Activated naive CD8-positive, alpha-beta T cell (primary cell): ENCODE measurements around the gene GATAD2B.
"Not testable (repeated sequence)": the region's sequence is repeated elsewhere in the genome, so short reads cannot be mapped to it uniquely, and the experiment has no call there.

Experiments used
- H3K27ac Mint-ChIP-seq: one replicate; pipeline ENCODE4 v1.8.0; 2021; ENCODE audit warnings: mixed read lengths
- H3K27me3 Mint-ChIP-seq: one replicate; pipeline ENCODE4 v1.8.0; 2021; ENCODE audit warnings: mixed read lengths
- H3K36me3 Mint-ChIP-seq: one replicate; pipeline ENCODE4 v1.8.0; 2021; ENCODE audit warnings: mixed read lengths
- H3K4me1 Mint-ChIP-seq: one replicate; pipeline ENCODE4 v1.8.0; 2021; ENCODE audit warnings: low read depth, mixed read lengths
- H3K4me3 Mint-ChIP-seq: one replicate; pipeline ENCODE4 v1.8.0; 2021; ENCODE audit warnings: mild to moderate bottlenecking, mixed read lengths
- H3K9me3 Mint-ChIP-seq: one replicate; pipeline ENCODE4 v1.8.0; 2021; ENCODE audit warnings: low read depth, mixed read lengths

Gene GATAD2B

GRCh38 chr1:153774780-153775457, 147.9 kb downstream of the GATAD2B start, which contains the start of gene SLC27A3:
SLC27A3 (plus strand) TSS chr1:153775407; CDS start chr1:153775498, 91 bp downstream.
- no peak within 1 kb of the TSS for H3K27ac Mint-ChIP-seq
- H3K9me3 Mint-ChIP-seq = no peaks in the 10 kb centered on the region
- H3K4me3 Mint-ChIP-seq = peak within 1 kb of the TSS; percentile 84
- peaks cover 21% of the 10 kb centered on the region for H3K4me1 Mint-ChIP-seq
- H3K27me3 Mint-ChIP-seq = no peaks in the 10 kb centered on the region
- no peaks in the 10 kb centered on the region for H3K36me3 Mint-ChIP-seq

GRCh38 chr1:153774026-153774595, 148.7 kb downstream of the GATAD2B start:
- H3K4me3 Mint-ChIP-seq = peak overlapping the region; percentile 84
- no peaks in the 10 kb centered on the region for H3K36me3 Mint-ChIP-seq
- H3K27ac Mint-ChIP-seq = no peak overlapping the region
- H3K27me3 Mint-ChIP-seq = no peaks in the 10 kb centered on the region
- H3K4me1 Mint-ChIP-seq = peaks cover 21% of the 10 kb centered on the region
- no peaks in the 10 kb centered on the region for H3K9me3 Mint-ChIP-seq

GRCh38 chr1:153773096-153773921, 149.5 kb downstream of the GATAD2B start:
- H3K27ac Mint-ChIP-seq = no peak overlapping the region

GRCh38 chr1:153771841-153772593, 150.8 kb downstream of the GATAD2B start:
- Mint-ChIP-seq H3K27ac (no peak overlapping the region), H3K27me3 (no peaks in the 10 kb centered on the region), H3K4me1 (peaks cover 19% of the 10 kb centered on the region), H3K9me3 (no peaks in the 10 kb centered on the region), H3K4me3 (no peak overlapping the region), H3K36me3 (peaks cover 4% of the 10 kb centered on the region)

More at GRCh38 chr1:153773096-153773921, 149.5 kb downstream of the GATAD2B start:
- Mint-ChIP-seq H3K4me1 (peaks cover 21% of the 10 kb centered on the region), H3K4me3 (peak overlapping the region; percentile 27), H3K27me3 (no peaks in the 10 kb centered on the region), H3K9me3 (no peaks in the 10 kb centered on the region), H3K36me3 (no peaks in the 10 kb centered on the region)

- peaks cover 4% of the 10 kb centered on the region for H3K36me3 Mint-ChIP-seq
- H3K4me1 Mint-ChIP-seq = peaks cover 14% of the 10 kb centered on the region
- no peak overlapping the region for H3K27ac Mint-ChIP-seq
- no peaks in the 10 kb centered on the region for H3K9me3 Mint-ChIP-seq
- no peaks in the 10 kb centered on the region for H3K27me3 Mint-ChIP-seq
- no peak overlapping the region for H3K4me3 Mint-ChIP-seq
Observed at GRCh38 chr1:153771261-153771660, 151.5 kb downstream of the GATAD2B start.

- Mint-ChIP-seq H3K4me1 (peaks cover 14% of the 10 kb centered on the region), H3K4me3 (no peak overlapping the region), H3K9me3 (no peaks in the 10 kb centered on the region), H3K27ac (no peak overlapping the region), H3K27me3 (no peaks in the 10 kb centered on the region), H3K36me3 (peaks cover 4% of the 10 kb centered on the region)
Observed at GRCh38 chr1:153770797-153771196, 152.0 kb downstream of the GATAD2B start.

GRCh38 chr1:153769221-153769620, 153.6 kb downstream of the GATAD2B start:
- no peak overlapping the region for H3K4me3 Mint-ChIP-seq
- H3K27me3 Mint-ChIP-seq = no peaks in the 10 kb centered on the region
- H3K4me1 Mint-ChIP-seq = peaks cover 9% of the 10 kb centered on the region
- peaks cover 4% of the 10 kb centered on the region for H3K36me3 Mint-ChIP-seq
- H3K9me3 Mint-ChIP-seq = no peaks in the 10 kb centered on the region
- no peak overlapping the region for H3K27ac Mint-ChIP-seq

GRCh38 chr1:153768316-153769181, 154.2 kb downstream of the GATAD2B start:
- H3K4me1 Mint-ChIP-seq = peaks cover 2% of the 10 kb centered on the region
- no peaks in the 10 kb centered on the region for H3K27me3 Mint-ChIP-seq
- H3K4me3 Mint-ChIP-seq = no peak overlapping the region
- no peaks in the 10 kb centered on the region for H3K9me3 Mint-ChIP-seq
- no peak overlapping the region for H3K27ac Mint-ChIP-seq
- H3K36me3 Mint-ChIP-seq = peaks cover 4% of the 10 kb centered on the region

GRCh38 chr1:153767519-153767918, 155.3 kb downstream of the GATAD2B start:
- Mint-ChIP-seq H3K27me3 (no peaks in the 10 kb centered on the region), H3K4me3 (no peak overlapping the region), H3K4me1 (no peaks in the 10 kb centered on the region), H3K36me3 (peaks cover 4% of the 10 kb centered on the region), H3K9me3 (no peaks in the 10 kb centered on the region), H3K27ac (no peak overlapping the region)

GRCh38 chr1:153766663-153767062, 156.1 kb downstream of the GATAD2B start:
- not testable (repeated sequence) for H3K27me3 Mint-ChIP-seq, H3K4me1 Mint-ChIP-seq, H3K4me3 Mint-ChIP-seq, H3K27ac Mint-ChIP-seq, H3K9me3 Mint-ChIP-seq, H3K36me3 Mint-ChIP-seq

- H3K9me3 Mint-ChIP-seq = no peaks in the 10 kb centered on the region
- no peak overlapping the region for H3K27ac Mint-ChIP-seq
- no peak overlapping the region for H3K4me3 Mint-ChIP-seq
- no peaks in the 10 kb centered on the region for H3K27me3 Mint-ChIP-seq
- H3K4me1 Mint-ChIP-seq = no peaks in the 10 kb centered on the region
- peaks cover 4% of the 10 kb centered on the region for H3K36me3 Mint-ChIP-seq
Observed at GRCh38 chr1:153764310-153764709, 158.5 kb downstream of the GATAD2B start.

- Mint-ChIP-seq H3K27me3 (no peaks in the 10 kb centered on the region), H3K4me3 (no peak overlapping the region), H3K4me1 (no peaks in the 10 kb centered on the region), H3K36me3 (peaks cover 4% of the 10 kb centered on the region), H3K9me3 (no peaks in the 10 kb centered on the region), H3K27ac (no peak overlapping the region)
Observed at GRCh38 chr1:153763365-153764225, 159.2 kb downstream of the GATAD2B start.

- H3K4me3 Mint-ChIP-seq = no peak overlapping the region
- peaks cover 2% of the 10 kb centered on the region for H3K36me3 Mint-ChIP-seq
- no peak overlapping the region for H3K27ac Mint-ChIP-seq
- H3K4me1 Mint-ChIP-seq = no peaks in the 10 kb centered on the region
- H3K9me3 Mint-ChIP-seq = no peaks in the 10 kb centered on the region
- H3K27me3 Mint-ChIP-seq = no peaks in the 10 kb centered on the region
Observed at GRCh38 chr1:153760440-153760839, 162.3 kb downstream of the GATAD2B start.
